T-helper 2 cell treated with Interferon-gamma antibody and Interleukin-4, amounts not matched to agents 5 μg/mL and 100 μg/mL, for 36 hours (primary cell): Measurements from ENCODE around the gene TGFB2.

Experiments
- DNase-seq: peaks from one replicate; pipeline ENCODE4 v3.0.0; 2021; ENCODE audit warnings: low spot score
- H3K27ac Mint-ChIP-seq: one replicate; pipeline ENCODE4 v1.8.0; 2021; ENCODE audit warnings: mild to moderate bottlenecking, mixed read lengths
- H3K27me3 Mint-ChIP-seq: one replicate; pipeline ENCODE4 v1.8.0; 2021; ENCODE audit warnings: low read depth, mixed read lengths
- H3K36me3 Mint-ChIP-seq: one replicate; pipeline ENCODE4 v1.8.0; 2021; ENCODE audit warnings: low read depth, mixed read lengths
- H3K4me1 Mint-ChIP-seq: one replicate; pipeline ENCODE4 v1.8.0; 2021; ENCODE audit warnings: low read depth, mixed read lengths
- H3K4me3 Mint-ChIP-seq: one replicate; pipeline ENCODE4 v1.8.0; 2022; ENCODE audit warnings: mild to moderate bottlenecking, moderate library complexity, mixed read lengths
- H3K9me3 Mint-ChIP-seq: one replicate; pipeline ENCODE4 v1.8.0; 2021; ENCODE audit warnings: mixed read lengths

The TGFB2 gene

GRCh38 chr1:218400624-218401023 lies 55.5 kb downstream of the TGFB2 start:
- H3K4me3 Mint-ChIP-seq = no peak overlapping the region
- H3K9me3 Mint-ChIP-seq = no peaks in the 10 kb centered on the region
- H3K4me1 Mint-ChIP-seq = no peaks in the 10 kb centered on the region
- no peak overlapping the region for H3K27ac Mint-ChIP-seq
- H3K27me3 Mint-ChIP-seq = peaks cover 3% of the 10 kb centered on the region
- DNase-seq = no peak
- H3K36me3 Mint-ChIP-seq = no peaks in the 10 kb centered on the region

GRCh38 chr1:218401441-218401997 lies 56.4 kb downstream of the TGFB2 start:
- H3K9me3 Mint-ChIP-seq = no peaks in the 10 kb centered on the region
- no peaks in the 10 kb centered on the region for H3K4me1 Mint-ChIP-seq
- H3K27me3 Mint-ChIP-seq = peaks cover 3% of the 10 kb centered on the region
- DNase-seq = no peak
- no peak overlapping the region for H3K4me3 Mint-ChIP-seq
- H3K27ac Mint-ChIP-seq = no peak overlapping the region
- H3K36me3 Mint-ChIP-seq = no peaks in the 10 kb centered on the region

DNA sequence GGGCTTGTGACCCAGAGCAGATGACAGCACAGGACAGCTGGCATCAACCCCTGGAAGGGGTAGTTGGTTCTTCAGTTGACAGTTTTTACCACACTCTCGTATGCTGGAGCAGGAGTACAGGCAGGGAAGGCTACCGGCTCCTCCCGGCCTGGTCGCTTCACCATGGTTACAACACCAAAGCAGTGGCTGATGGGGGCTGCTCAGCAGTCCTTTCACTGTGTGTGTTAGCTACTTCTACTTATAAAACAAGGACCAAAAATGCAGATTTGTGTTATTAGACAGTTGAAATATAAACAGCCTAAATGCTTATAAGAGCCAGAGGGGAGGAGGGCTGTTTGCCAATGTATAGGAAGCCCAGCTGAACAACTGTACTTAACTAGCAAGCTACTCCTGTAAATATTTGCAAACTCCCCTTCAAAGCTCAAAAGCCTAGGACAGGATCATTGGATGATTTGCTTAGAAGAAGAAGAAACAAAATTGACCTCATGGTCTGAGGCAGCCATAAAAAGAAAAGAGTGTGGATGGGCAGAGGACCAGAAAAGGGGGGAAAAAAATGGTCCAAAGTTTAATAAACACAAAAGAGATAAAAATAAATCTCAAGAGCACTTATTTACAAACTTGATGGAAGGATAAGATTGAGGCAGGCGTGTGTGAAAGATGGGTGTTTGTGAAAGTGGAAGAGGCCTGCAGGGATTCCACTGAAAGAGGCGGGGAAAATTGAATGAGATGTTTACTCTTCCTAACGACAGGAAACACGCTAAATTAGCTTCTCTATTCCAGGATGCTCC lies 57.1 kb downstream of the TGFB2 start:
- no peak overlapping the region for H3K27ac Mint-ChIP-seq

DNA sequence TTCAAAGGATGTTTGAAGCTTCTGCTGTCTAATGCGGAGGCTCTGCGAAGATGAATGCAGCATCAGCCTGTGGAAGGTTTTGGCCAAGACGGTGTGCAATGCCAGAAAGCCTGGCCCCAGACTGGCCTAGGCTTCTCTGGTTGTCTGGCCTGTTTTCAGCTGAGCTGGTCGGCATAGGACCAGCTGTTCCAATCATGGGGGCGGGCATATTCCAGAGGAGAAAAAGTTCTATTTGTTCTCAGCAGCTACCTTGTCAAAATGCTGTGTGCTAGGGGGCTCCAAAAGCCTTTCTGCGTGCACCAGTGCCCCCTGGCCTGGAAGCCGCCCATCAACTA lies 57.6 kb downstream of the TGFB2 start:
- Mint-ChIP-seq H3K4me3 (no peak overlapping the region), H3K27ac (no peak overlapping the region), H3K4me1 (no peaks in the 10 kb centered on the region), H3K9me3 (no peaks in the 10 kb centered on the region), H3K36me3 (no peaks in the 10 kb centered on the region), H3K27me3 (peaks cover 3% of the 10 kb centered on the region)
- DNase-seq = no peak

More for the DNA sequence above, 57.1 kb downstream of the TGFB2 start:
- no peak for DNase-seq
- no peaks in the 10 kb centered on the region for H3K36me3 Mint-ChIP-seq
- H3K4me3 Mint-ChIP-seq = no peak overlapping the region
- H3K4me1 Mint-ChIP-seq = no peaks in the 10 kb centered on the region
- H3K9me3 Mint-ChIP-seq = no peaks in the 10 kb centered on the region
- peaks cover 3% of the 10 kb centered on the region for H3K27me3 Mint-ChIP-seq

DNA sequence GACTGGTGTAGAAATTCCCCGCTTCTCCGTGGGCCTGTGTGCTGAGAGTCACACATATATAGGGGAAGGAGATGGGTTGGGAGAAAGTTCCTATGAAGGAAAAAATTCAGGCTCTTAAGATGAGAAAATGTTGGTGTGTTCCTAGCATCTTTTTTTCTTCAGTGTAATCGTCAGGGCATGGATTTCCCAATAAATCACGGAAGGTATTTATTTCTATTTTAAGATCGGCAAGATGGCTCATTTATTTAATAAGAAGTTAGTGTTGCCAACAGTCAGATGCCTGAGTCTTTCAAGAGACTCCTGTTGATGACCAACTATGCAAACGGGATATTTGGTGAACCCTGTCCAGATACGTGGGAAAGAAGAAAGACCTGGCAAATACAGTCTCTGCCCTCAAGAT lies 58.2 kb downstream of the TGFB2 start:
- no peaks in the 10 kb centered on the region for H3K4me1 Mint-ChIP-seq
- peaks cover 3% of the 10 kb centered on the region for H3K27me3 Mint-ChIP-seq
- no peak for DNase-seq
- no peaks in the 10 kb centered on the region for H3K9me3 Mint-ChIP-seq
- H3K4me3 Mint-ChIP-seq = no peak overlapping the region
- no peak overlapping the region for H3K27ac Mint-ChIP-seq
- H3K36me3 Mint-ChIP-seq = no peaks in the 10 kb centered on the region

- Mint-ChIP-seq H3K27ac (no peak overlapping the region), H3K36me3 (no peaks in the 10 kb centered on the region), H3K9me3 (no peaks in the 10 kb centered on the region), H3K27me3 (no peaks in the 10 kb centered on the region), H3K4me3 (no peak overlapping the region), H3K4me1 (no peaks in the 10 kb centered on the region)
- no peak for DNase-seq
Measured at GRCh38 chr1:218407630-218408029, 62.5 kb downstream of the TGFB2 start.

DNA sequence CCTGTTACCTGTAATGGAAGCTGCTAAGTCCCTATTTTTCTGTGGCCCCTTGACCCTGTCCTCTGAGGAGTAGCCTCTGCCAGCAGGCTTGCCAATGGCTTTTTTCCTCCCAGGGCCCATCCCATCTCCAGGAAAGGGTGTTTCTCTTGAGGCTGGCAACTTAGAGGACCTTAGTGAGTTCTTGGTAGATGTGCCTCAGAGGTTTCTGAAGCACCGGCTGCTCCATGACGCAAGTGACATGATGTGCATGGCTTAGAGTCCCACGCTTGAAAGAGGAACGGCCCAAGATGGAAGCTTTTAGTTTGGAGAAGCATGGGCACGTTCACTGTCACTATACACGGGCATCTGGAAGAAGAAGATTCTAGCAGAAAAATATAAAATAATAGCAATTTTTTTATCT lies 63.0 kb downstream of the TGFB2 start:
- Mint-ChIP-seq H3K9me3 (no peaks in the 10 kb centered on the region), H3K27me3 (no peaks in the 10 kb centered on the region), H3K4me3 (no peak overlapping the region), H3K4me1 (no peaks in the 10 kb centered on the region), H3K27ac (no peak overlapping the region), H3K36me3 (no peaks in the 10 kb centered on the region)
- no peak for DNase-seq

DNA sequence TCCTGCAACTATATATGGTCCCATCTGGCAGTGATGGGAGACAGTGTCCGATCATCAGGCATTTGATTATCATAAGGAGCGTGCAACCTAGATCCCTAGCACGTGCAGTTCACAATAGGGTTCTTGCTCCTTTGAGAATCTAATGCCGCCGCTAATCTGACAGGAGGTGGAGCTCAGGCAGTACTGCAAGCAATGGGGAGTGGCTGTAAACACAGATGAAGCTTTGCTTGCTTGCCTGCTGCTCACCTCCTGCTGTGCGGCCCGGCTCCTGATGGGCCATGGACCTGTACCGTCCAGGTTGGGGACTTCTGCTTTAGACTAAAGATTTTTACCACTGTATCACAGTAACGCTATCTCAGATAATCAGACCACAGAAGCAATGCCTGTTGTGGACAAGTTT lies 63.8 kb downstream of the TGFB2 start:
- Mint-ChIP-seq H3K4me1 (no peaks in the 10 kb centered on the region), H3K9me3 (no peaks in the 10 kb centered on the region), H3K4me3 (no peak overlapping the region), H3K27ac (no peak overlapping the region), H3K27me3 (no peaks in the 10 kb centered on the region), H3K36me3 (no peaks in the 10 kb centered on the region)
- DNase-seq = no peak

- Mint-ChIP-seq H3K9me3 (no peaks in the 10 kb centered on the region), H3K4me3 (no peak overlapping the region), H3K4me1 (no peaks in the 10 kb centered on the region), H3K36me3 (no peaks in the 10 kb centered on the region), H3K27ac (no peak overlapping the region), H3K27me3 (no peaks in the 10 kb centered on the region)
- DNase-seq = no peak
Measured at GRCh38 chr1:218409946-218410510, 64.9 kb downstream of the TGFB2 start.

- no peaks in the 10 kb centered on the region for H3K4me1 Mint-ChIP-seq
- no peak overlapping the region for H3K4me3 Mint-ChIP-seq
- H3K9me3 Mint-ChIP-seq = no peaks in the 10 kb centered on the region
- no peak overlapping the region for H3K27ac Mint-ChIP-seq
- H3K36me3 Mint-ChIP-seq = no peaks in the 10 kb centered on the region
- no peaks in the 10 kb centered on the region for H3K27me3 Mint-ChIP-seq
- no peak for DNase-seq
Measured at GRCh38 chr1:218411101-218411500, 66.0 kb downstream of the TGFB2 start.

- Mint-ChIP-seq H3K36me3 (no peaks in the 10 kb centered on the region), H3K27ac (no peak overlapping the region), H3K27me3 (no peaks in the 10 kb centered on the region), H3K9me3 (no peaks in the 10 kb centered on the region), H3K4me1 (no peaks in the 10 kb centered on the region), H3K4me3 (no peak overlapping the region)
- DNase-seq = no peak
Measured at GRCh38 chr1:218412171-218412570, 67.0 kb downstream of the TGFB2 start.

DNA sequence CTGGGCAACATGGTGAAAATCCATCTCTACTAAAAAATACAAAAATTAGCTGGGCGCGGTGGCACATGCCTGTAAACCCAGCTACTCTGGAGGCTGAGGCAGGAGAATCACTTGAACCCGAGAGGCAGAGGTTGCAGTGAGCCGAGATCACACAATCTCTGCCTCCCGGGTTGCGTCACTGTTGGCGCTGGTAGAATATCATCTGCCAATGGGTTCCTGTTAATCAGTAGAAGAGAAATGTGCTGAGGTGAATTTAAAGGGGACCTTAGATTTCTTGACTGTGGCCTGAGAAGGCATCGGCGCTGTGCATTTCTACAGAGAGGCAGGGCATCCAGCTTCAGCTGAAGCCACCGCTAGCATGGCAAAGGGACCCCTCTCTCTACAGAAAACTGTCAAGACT lies 68.0 kb downstream of the TGFB2 start:
- DNase-seq = no peak
- H3K4me1 Mint-ChIP-seq = no peaks in the 10 kb centered on the region
- H3K27me3 Mint-ChIP-seq = no peaks in the 10 kb centered on the region
- H3K9me3 Mint-ChIP-seq = no peaks in the 10 kb centered on the region
- H3K27ac Mint-ChIP-seq = no peak overlapping the region
- no peaks in the 10 kb centered on the region for H3K36me3 Mint-ChIP-seq
- H3K4me3 Mint-ChIP-seq = no peak overlapping the region

- Mint-ChIP-seq H3K27ac (no peak overlapping the region), H3K4me1 (no peaks in the 10 kb centered on the region), H3K9me3 (no peaks in the 10 kb centered on the region), H3K4me3 (no peak overlapping the region), H3K36me3 (no peaks in the 10 kb centered on the region), H3K27me3 (no peaks in the 10 kb centered on the region)
- no peak for DNase-seq
Measured at GRCh38 chr1:218414060-218414728, 69.1 kb downstream of the TGFB2 start.

DNA sequence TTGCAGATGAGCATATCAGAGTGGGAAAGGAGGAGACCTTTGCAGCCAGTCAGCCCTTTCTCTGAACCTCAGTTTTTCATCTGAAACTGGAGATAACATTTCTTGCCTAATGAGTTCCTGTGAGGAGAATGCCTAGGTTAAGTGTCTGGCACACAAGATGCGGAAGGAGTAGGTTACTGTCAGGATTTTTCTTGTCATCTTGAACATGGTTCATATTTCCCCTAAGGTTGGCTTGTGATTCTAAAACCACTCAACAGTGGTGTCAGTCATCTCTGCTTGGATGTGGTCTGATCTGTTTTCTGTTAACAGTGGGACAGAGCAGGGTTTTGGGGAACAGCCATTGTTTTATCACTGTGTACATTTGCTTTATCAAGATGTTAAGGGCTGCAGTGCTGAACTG lies 70.6 kb downstream of the TGFB2 start:
- no peak for DNase-seq
- no peaks in the 10 kb centered on the region for H3K4me1 Mint-ChIP-seq
- H3K27me3 Mint-ChIP-seq = no peaks in the 10 kb centered on the region
- H3K4me3 Mint-ChIP-seq = no peak overlapping the region
- H3K36me3 Mint-ChIP-seq = no peaks in the 10 kb centered on the region
- no peak overlapping the region for H3K27ac Mint-ChIP-seq
- H3K9me3 Mint-ChIP-seq = no peaks in the 10 kb centered on the region
